ENCODE data around the gene HOXB6. TPM values are rescaled to one million over a fixed set of nuclear protein-coding genes. Genes with fewer than 3 reads are reported as not detected.

HOXB6 gene
- 1.8 TPM for polyA plus RNA-seq (ENCODE audit: insufficient read length)

GRCh38 chr17:48604770-48605329 is at the start of gene HOXB6:
Gene HOXB6 (minus strand): TSS chr17:48604986. CDS start chr17:48598150, 6,836 bp downstream.
- no peak for DNase-seq

- DNase-seq, result no peak
Observed at GRCh38 chr17:48649741-48650140, 45.0 kb upstream of the HOXB6 start.

- DNase-seq, result no peak
Observed at GRCh38 chr17:48647963-48648245, 43.1 kb upstream of the HOXB6 start.

- DNase-seq, result no peak
Observed at GRCh38 chr17:48647103-48647962, 42.5 kb upstream of the HOXB6 start.

GRCh38 chr17:48646183-48647102 is 41.7 kb upstream of the HOXB6 start:
- no peak for DNase-seq

- no peak for DNase-seq
Observed at GRCh38 chr17:48645639-48646182, 40.9 kb upstream of the HOXB6 start.

- no peak for DNase-seq
Observed at GRCh38 chr17:48644910-48645557, 40.2 kb upstream of the HOXB6 start.

- no peak for DNase-seq
Observed at GRCh38 chr17:48644159-48644558, 39.4 kb upstream of the HOXB6 start.

GRCh38 chr17:48643697-48644012 is 38.9 kb upstream of the HOXB6 start:
- no peak for DNase-seq

GRCh38 chr17:48642843-48643696 is 38.3 kb upstream of the HOXB6 start:
- no peak for DNase-seq

GRCh38 chr17:48642059-48642842 is 37.5 kb upstream of the HOXB6 start:
- DNase-seq, result no peak

GRCh38 chr17:48641541-48642058 is 36.8 kb upstream of the HOXB6 start:
- DNase-seq, result no peak

- no peak for DNase-seq
Observed at GRCh38 chr17:48640858-48641180, 36.0 kb upstream of the HOXB6 start.

GRCh38 chr17:48639982-48640857 is 35.4 kb upstream of the HOXB6 start:
- no peak for DNase-seq

GRCh38 chr17:48639136-48639535 is 34.4 kb upstream of the HOXB6 start:
- no peak for DNase-seq

GRCh38 chr17:48637323-48638260 is 32.8 kb upstream of the HOXB6 start:
- no peak for DNase-seq

- no peak for DNase-seq
Observed at GRCh38 chr17:48636177-48637018, 31.6 kb upstream of the HOXB6 start.

Data from hindlimb muscle (tissue), 1 donor.